IPS-18c (cell line): Measurements from ENCODE around the gene TET3.

Experiments
- H3K4me3 ChIP-seq: 2 replicates; pipeline ENCODE4 v1.7.0; 2013; ENCODE audit warnings: low read depth, mild to moderate bottlenecking, low read length, moderate library complexity; ENCODE audit not compliant: insufficient read depth
- H3K9me3 ChIP-seq: one replicate; pipeline ENCODE4 v1.6.1; 2013; ENCODE audit warnings: mild to moderate bottlenecking, low read length, moderate library complexity; ENCODE audit not compliant: control insufficient read depth, insufficient read depth

TET3 gene

DNA sequence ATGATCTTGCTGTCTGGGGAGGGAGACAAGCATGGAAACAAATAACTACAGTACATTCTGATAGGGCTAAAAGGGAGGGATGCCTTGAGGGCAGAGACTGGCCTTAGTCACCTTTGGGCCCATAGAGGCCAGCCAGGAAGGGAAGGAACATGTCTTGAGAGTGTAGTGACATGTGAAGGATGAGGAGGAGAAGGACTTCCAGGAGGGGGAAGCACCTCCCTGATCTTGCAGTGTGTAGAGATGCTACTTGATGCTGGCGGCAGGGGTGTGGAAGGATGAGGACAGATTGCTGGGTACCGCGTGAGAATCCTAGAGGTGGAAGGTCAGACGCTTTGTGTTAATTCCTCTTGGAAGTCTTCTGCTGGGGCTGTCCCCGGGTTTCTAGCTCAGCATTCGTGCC, 13.1 kb downstream of the TET3 start:
- H3K9me3 ChIP-seq: no peaks in the 10 kb centered on the region
- H3K4me3 ChIP-seq: no peak overlapping the region

DNA sequence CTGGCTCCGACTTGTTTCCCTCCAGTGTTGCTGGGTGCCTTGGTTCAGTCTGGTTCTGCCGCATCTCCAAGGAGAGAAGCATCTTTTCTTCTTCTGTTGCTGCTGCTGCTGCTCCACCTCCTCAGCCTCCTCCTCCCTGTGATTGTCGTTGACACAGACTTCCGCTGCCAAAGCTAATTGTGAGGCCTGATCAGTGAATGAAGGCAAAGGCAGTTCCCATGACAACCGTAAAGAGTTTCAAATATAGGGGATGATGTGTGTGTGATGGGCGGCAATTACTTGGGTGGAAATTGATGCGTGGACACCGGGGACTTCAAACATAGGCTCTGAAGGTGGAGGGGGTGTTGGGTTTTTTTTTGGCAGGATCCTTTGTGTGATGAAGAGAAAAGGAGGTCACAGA, 13.7 kb downstream of the TET3 start:
- Histone ChIP-seq H3K4me3 (no peak overlapping the region), H3K9me3 (no peaks in the 10 kb centered on the region)

DNA sequence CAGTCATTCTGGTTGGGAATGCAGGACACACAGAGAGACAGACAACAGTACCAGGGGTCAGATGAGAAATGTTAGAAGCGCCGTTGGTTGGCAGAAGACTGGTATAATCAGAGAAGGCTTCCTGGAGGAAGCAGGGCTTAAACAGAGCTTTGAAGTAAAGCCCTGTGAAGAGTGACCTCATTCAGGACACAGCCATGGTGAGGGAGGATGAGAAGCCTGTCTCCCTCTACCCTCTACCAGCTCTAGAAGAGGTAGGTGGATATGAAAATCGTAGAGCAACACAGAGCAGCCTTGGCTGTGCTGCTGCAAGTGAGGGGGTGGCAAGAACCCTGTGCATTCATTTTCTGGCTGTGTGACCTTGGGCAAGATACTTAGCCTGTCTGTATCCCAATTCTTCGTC, 14.2 kb downstream of the TET3 start:
- Histone ChIP-seq H3K4me3 (no peak overlapping the region), H3K9me3 (no peaks in the 10 kb centered on the region)

DNA sequence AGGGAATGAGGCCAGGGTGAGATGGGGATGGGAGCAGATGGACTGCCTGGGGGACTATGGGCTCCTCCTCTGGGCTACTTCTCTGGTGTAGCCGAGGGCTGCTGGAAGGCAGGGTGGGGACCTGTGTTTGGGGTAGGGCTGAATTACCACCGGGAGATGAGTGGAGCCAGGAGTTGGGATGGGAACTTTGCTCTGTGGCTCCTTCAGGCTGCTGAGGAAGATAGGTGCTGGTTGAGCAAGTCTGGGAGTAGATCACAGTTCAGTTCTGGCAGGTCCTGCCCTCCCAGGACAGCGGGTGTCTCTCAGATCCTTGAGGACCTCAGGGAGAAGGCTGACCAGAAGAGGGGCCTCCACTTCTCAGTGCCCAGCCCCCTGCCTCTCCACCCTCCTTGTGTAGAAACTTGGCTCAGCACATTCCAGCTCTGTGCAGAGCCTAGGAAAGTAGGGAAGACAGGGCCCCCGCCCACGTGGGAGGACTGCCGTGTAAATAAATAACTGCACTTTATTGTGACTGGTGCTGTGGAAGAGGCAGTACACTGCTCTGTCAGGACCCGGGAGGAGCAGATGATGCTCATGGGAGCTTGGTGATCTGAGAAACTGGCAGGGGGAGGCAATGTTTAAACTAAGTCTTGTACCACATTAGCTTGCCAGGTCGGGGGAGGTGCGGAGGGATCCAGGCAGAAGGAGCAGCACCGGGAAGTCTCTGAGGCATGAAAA, 15.3 kb downstream of the TET3 start:
- Histone ChIP-seq H3K4me3 (no peak overlapping the region), H3K9me3 (no peaks in the 10 kb centered on the region)

DNA sequence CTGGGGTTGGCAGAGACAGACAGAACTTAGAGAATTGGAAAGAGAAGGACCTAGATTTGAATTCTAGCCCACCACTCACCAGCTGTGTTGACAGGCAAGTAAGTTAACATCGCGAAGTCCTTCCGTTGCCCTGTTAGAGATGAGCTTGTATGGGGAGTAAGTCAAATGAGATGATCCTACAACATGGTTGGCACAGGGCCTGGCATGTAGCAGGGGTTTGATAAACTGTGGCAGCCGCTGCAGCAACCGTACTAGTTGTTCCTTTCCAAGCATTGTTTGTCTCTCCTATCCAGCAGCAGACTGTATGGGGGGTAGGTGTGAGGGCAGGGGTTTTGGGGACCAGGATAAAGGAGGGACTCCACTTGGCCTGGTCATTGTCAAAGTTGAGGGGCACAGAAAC, 16.0 kb downstream of the TET3 start:
- Histone ChIP-seq H3K4me3 (no peak overlapping the region), H3K9me3 (no peaks in the 10 kb centered on the region)

DNA sequence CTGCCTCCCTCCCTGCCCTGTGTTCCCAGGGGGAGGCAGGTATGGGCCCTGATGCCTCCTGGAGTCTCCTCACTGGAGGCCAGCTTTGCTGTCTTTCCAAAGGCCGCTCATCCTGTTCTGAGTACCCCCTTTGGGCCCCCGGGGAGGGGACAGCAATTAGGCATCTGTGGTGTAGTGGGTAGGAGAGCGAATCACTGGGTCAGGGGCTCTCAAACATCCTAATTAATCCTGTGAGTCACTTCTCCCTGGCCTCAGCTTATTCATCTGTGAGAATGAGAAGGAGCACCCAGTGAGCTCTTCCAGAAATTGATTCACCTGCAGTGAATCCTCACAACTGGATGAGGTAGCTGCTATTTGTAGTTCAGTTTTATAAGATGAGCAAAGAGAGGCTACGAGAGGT, 16.4 kb downstream of the TET3 start:
- H3K4me3 ChIP-seq: no peak overlapping the region
- no peaks in the 10 kb centered on the region for H3K9me3 ChIP-seq

DNA sequence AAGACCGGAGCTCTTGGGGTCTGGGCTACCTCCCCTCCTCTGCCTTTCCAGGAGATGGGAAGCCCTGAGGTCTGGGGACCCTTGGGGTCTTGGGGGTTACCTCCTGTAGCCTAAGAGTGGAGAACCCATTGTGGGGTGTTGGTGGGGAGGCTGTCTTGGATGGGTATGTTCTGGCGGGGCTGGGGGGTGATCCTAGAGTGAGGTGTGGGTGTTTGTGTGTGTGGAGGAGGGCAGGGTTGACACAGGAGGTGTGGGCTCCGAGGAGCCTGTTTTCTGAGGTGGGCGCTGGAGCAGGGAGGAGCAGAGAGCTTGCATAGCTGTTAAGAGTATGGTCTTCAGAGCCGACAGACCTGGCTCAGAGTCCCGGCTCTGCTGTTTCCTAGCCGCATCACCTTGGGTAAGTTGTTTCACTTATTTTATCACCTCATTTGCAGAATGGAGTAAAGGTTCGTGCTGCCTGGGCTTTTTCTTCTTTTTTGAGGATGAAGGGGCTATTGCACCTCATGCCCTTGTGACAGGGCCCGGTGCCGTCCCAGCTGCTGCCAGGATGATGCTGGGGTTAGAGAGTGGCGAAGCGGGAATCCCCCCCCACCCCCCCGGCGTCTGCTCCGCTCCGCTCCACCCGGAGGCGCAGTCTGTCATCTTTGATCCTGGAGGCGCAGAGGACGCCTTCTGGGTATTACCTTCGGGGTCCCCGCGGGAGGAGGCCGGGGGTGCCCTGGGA, 17.2 kb downstream of the TET3 start:
- no peaks in the 10 kb centered on the region for H3K9me3 ChIP-seq
- peak overlapping the region; percentile 86 for H3K4me3 ChIP-seq

DNA sequence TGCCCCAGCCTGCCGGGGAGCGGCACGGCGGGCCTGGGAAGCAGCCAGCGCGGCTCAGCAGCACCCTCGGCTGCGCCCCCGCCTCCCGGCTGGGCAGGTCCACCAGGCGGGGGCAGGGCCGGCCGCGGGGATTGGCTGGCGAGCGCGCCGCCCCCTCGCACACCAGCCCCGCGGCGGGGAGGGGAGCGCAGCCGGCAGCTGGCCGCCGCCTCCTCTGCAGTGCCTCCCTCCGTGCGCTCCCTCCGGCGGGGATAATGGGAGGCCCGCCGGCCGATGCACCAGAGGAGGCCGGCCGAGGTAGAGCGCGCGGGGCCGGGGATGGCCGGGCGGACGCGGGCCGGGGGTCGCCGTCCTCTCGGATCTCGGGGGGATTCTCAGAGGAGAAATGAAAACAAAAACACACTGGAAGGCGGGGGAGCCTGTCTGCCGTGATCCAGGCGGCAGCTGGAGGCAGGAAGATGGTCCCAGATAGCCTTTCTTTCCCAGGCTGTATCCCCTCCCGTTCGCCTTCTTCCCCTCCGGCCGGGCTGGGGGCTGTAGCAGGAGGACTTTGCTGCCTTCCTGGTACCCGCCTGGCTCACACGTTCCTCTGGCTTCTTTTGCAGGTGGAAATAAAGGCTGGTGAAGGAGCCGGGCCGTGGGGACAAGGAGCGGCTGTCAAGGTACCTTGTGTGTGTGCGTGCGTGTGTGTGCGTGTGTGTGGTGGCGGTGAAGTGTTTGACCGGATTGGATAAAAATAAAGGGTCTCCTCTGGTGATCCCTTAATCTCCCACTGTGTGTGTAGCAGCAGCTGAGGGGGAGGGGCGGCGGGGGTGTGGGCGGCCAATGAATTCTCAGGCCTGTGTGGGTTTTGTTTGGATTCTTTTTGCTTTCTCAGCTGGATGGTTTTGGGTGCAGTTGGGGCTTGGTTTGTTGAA, 18.1 kb downstream of the TET3 start:
- H3K9me3 ChIP-seq: no peaks in the 10 kb centered on the region
- H3K4me3 ChIP-seq: peak overlapping the region; percentile 86

DNA sequence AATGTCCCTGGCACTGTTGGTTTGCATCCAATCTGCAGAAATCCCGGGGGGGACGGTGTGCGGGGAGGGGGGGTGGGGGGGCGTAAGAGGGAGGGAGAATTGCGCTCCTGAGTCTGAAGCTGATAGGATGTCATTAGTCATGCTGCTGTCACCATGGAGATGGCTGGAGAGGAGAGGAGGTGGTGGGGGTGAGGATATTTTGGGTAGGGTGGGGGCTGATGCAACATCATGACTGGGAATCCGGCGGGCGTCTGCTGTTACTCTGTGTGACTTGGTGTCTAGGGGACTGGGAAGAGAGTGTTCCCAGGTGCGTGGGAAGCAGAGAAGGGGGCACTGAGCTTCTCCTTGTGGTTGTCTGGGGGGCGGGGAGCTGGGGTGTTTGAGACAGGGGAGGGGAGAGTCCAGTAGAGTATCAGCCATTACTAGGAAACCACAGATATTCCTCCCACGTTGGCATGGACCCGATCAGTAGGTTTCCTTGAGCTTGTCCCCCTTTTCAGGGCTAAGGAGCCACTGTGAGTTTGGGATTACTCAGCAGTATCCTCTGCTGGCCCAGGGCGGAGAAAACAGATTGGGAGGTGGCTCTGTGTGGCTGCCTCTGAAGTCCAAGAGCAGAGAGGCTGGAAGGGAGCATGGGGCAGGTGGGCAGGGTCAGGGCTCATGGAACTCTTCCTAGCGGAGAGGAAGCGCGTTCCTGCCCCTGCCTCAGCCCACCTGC, 18.9 kb downstream of the TET3 start:
- peak overlapping the region; percentile 86; the same call in 1 of the 2 replicates for H3K4me3 ChIP-seq
- H3K9me3 ChIP-seq: no peaks in the 10 kb centered on the region

DNA sequence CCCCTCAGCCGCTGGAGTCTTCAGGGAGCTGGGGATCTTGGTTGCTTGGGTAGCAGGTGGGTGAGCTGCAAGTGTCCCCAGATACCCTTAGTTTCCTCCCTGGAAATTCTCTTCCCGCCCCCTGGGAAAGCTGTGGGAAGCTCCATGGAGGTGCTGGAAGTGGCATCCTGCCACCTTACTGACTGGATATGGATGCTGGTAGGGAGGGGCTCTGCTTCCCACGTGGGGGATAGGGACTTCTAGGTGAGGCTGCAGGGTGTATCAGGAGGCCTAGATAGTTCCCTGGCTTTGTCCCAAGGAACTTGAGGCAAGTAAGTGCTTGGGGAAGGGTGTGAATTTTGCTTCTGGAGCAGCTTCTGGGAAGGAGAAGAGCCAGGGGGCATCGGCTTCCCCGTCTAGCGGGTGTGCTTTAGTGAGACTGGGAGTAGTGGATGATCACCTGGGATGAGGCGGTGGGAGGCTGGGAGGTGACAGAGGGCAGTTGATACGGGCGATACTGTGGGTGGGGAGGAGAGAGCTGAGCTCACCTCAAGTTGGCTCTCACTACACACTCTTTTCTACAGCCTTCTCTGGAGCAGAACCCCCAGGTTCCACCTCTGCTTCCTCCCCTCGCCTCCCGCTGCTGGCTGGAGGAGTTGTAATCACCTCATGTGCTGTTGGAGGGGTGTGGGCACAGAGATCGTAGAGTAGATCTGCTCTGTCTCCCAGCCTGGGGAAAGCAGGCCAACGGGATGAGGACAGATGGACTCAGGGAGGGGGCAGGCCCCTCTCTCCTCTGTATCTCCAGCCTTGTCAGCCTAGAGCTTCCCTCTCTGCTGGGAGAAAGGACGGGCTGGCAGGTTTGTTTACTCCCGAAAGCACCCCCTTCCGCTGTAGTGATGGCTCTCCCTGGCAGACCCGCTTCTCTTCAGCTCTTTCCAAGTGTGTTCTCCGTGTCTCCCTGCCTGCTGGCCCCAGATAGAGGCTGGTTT, 19.8 kb downstream of the TET3 start:
- H3K4me3 ChIP-seq: peak overlapping the region; percentile 20; the same call in 1 of the 2 replicates

DNA sequence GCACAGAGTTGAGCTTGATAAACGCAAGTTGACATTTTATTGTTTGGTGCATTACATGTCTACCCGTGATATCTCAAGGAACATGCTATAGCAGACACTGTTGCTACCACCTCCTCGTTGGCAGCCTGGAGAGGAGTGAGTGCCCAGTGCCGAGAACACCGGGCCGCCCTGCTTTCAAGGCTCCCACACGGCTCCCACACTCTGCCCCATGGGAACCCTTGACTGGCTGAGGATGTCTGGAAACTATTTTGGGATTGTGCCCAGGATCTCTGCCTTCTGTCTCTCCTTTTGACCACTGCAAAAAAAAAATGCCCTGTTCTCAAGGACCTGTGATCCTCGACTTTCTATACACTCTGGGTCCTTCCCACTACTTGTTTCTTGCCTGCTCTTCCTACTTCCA, 21.1 kb downstream of the TET3 start:
- no peak overlapping the region for H3K4me3 ChIP-seq
- H3K9me3 ChIP-seq: no peaks in the 10 kb centered on the region

More for the DNA sequence above, 19.8 kb downstream of the TET3 start:
- H3K9me3 ChIP-seq: no peaks in the 10 kb centered on the region

DNA sequence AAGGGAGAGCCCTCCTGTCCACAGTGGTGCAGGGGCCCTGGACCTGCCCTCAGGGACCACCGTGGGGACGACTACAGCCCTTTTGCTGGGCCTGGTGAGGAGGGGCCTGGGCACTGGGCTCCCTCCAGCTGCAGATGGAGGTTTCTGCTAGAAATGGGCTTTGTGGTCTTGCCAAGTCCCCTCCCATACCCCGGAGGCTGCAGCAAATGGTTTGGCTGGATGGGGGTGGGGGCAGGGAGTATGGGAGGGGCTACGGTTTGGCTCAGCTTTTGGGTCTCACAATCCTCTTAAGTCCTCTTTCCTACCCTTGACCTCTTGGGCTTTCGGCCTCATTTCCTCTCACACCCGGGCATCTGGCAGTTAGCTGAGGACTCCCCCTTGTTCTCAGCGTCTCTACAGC, 21.7 kb downstream of the TET3 start:
- H3K4me3 ChIP-seq: no peak overlapping the region
- no peaks in the 10 kb centered on the region for H3K9me3 ChIP-seq

DNA sequence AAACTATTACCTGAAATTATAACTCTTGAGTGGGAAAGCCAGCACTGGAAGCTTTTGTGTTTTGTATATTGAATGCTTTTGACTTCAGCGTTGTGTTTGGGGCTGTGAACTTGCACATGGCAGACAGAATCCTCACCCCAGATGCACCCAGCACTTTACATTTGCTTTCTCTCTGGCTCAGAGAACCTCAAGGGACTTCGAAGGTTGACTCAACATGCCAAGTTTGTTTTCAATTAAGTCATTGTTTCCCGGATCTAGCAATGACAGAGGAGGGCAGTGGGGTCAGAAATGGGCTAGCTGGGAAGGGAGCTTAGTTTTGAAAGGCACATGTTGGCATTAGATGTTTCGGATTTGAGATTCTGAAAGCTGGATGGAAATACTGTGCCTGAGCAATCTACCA, 22.4 kb downstream of the TET3 start:
- Histone ChIP-seq H3K4me3 (no peak overlapping the region), H3K9me3 (no peaks in the 10 kb centered on the region)

DNA sequence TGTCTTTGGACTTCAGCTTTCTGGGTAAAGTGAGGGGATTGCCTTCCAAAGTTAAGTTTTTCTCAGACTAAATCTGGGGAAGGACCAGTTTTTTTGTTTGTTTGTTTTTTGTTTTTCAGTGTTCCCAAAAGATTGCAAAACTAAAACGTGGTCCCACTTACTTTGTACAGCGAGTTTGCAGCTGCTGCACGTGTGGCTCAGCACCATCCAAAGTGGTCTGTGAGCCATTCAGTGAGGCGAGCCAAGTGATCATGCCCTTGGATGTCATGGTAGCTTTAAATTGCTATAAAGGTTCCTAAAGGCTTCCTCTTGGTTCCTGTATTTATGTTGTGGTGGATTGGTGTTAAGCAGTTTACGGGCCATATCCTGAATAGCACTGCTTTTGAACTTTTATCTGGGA, 23.0 kb downstream of the TET3 start:
- Histone ChIP-seq H3K9me3 (no peaks in the 10 kb centered on the region), H3K4me3 (no peak overlapping the region)

DNA sequence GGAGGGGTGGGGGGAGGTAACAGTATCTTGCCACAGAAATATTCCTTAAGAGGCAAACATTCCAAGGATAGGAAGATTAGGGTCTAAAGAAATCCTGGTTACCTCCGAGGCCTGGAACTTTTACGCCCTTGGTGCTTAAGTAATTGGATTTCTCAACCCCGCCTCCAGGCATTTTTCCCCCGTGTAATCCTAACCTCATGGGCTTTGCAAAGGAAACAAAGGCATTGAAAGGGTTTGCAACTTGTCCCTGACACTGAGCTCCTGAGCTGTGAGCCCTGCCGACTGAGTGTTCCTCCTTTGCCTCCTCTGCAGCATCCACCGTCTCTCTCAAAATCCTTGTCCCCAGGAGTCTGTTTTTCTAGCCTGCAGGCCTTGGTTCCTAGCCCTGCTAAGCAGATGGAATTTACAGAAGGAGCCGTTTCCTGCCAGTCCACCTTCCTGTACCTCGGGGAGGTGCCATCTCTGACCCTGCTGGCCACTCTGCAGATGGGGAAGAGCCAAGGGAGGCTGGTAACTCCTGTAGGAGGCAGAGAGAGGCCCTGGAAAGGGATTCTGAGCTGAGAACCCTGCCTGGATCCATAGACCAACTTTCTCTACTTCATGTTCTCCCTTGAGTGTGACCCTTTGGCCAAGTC, 24.2 kb downstream of the TET3 start:
- no peaks in the 10 kb centered on the region for H3K9me3 ChIP-seq
- H3K4me3 ChIP-seq: no peak overlapping the region

DNA sequence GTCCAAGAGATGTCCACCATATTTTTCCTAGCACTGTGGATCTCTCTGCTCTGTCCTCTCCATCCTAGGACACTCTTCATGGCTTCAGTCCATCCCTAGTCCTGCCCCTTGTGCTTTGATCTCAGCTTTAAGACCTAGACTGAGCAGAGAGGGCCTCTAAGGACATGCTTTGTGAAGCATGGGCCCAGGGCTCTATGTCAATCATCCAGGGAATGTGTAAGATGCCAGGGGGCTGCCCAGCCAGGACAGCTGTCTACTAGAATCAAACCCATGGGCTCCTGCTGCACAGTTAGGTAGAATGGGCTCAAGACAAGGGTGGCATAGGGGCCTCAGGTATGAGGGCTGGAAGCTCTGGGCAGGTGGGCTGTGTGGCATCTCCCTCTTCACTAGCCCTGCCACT, 24.9 kb downstream of the TET3 start:
- H3K4me3 ChIP-seq: no peak overlapping the region

More for the DNA sequence above, 24.9 kb downstream of the TET3 start:
- no peaks in the 10 kb centered on the region for H3K9me3 ChIP-seq
